AG10803 (cell line): ENCODE data around the gene PTPRS.
A peak's percentile ranks its signal among the peaks of the same experiment; 100 is the strongest.

Experiments
- DNase-seq: peaks from one replicate; pipeline ENCODE4 v3.0.0; 2010; ENCODE audit warnings: low read depth
- H3K4me3 ChIP-seq: 2 replicates; pipeline ENCODE4 v1.5.1; 2011; ENCODE audit warnings: mild to moderate bottlenecking, low read length, control low read depth
- TF ChIP-seq, protein P1 (sequence below): conservative IDR thresholded peaks from 2 replicates; pipeline ENCODE4 v1.5.1; 2011; ENCODE audit warnings: mild to moderate bottlenecking, low read length, control low read depth, inconsistent platforms

Gene PTPRS

DNA sequence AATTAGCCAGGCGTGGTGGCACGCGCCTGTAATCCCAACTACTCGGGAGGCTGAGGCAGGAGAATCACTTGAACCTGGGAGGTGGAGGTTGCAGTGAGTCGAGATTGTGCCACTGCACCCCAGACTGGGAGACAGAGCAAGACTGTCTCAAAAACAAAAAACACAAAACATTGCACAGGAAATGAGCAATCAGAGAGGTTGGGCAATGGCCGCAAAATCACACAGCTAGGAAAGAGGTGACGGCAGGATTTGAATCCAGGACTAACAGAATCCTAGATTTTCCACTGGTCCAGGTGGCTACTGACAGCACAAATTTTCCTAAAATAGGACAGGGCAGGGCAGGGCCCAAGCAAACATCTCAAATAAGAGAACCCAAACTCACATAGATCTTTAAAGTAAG is 23.3 kb downstream of the PTPRS start:
- no peak for DNase-seq
- TF ChIP-seq, protein P1, sequence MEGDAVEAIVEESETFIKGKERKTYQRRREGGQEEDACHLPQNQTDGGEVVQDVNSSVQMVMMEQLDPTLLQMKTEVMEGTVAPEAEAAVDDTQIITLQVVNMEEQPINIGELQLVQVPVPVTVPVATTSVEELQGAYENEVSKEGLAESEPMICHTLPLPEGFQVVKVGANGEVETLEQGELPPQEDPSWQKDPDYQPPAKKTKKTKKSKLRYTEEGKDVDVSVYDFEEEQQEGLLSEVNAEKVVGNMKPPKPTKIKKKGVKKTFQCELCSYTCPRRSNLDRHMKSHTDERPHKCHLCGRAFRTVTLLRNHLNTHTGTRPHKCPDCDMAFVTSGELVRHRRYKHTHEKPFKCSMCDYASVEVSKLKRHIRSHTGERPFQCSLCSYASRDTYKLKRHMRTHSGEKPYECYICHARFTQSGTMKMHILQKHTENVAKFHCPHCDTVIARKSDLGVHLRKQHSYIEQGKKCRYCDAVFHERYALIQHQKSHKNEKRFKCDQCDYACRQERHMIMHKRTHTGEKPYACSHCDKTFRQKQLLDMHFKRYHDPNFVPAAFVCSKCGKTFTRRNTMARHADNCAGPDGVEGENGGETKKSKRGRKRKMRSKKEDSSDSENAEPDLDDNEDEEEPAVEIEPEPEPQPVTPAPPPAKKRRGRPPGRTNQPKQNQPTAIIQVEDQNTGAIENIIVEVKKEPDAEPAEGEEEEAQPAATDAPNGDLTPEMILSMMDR = no peak
- H3K4me3 ChIP-seq = no peak overlapping the region

GRCh38 chr19:5316138-5316537 is 24.5 kb downstream of the PTPRS start:
- TF ChIP-seq, protein P1 = no peak
- no peak for DNase-seq
- H3K4me3 ChIP-seq = no peak overlapping the region

- DNase-seq = no peak
- TF ChIP-seq, protein P1 = no peak
These were observed 25.7 kb downstream of the PTPRS start for GRCh38 chr19:5314907-5315298.

GRCh38 chr19:5314012-5314906 is 26.4 kb downstream of the PTPRS start:
- DNase-seq = peak; percentile 24
- no peak overlapping the region for H3K4me3 ChIP-seq
- TF ChIP-seq, protein P1 = no peak

More at GRCh38 chr19:5314907-5315298, 25.7 kb downstream of the PTPRS start:
- H3K4me3 ChIP-seq = no peak overlapping the region

DNA sequence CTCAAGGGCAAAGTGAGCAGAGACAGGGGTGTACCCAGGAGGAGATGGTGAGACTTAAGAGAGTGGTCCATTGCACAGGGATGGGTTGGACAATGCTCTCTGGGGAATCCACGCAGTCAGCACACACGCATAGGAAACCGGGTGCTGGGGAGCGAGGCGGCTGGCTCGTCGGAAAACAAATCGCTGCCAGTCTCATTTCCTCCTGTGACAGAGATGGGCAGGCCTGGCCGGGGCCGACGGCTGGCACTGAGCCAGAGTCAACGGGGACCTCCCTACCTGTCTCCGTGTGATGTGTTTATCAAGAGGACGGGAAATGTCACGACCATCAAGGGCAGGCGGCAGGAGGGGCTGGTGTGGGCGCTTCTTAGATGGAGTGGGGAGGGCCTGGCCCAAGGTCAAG is 27.3 kb downstream of the PTPRS start:
- no peak for DNase-seq
- TF ChIP-seq, protein P1 = no peak
- H3K4me3 ChIP-seq = no peak overlapping the region

DNA sequence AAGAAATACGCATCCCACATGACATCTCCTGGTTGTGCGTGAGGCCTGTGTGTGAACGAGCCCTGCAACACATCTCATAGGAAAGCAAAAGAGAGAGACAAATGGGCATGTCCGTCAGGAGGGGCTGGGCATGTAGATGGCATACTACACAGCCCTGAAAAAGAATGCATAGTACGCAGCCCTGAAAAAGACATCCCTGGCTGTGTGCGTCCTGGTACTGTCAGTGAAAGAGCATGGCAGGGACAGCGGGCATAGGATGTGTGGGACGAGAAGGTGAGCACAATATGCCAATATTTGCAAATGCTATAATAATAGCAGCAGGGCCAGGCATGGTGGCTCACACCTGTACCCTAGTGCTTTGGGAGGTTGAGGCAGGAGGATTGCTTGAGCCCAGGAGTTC is 28.6 kb downstream of the PTPRS start:
- no peak overlapping the region for H3K4me3 ChIP-seq
- TF ChIP-seq, protein P1 = no peak
- DNase-seq = no peak
